ENCODE data around the gene MAN1C1.

Gene MAN1C1

GRCh38 chr1:25716320-25716719 lies 99.7 kb downstream of the MAN1C1 start:
- no peak for TF ChIP-seq TAF1 (IDR thresholded peaks at IDR 0.05; ENCODE audit: low read depth)
- TF ChIP-seq YY1 (IDR thresholded peaks at IDR 0.05; ENCODE audit: low read depth), result no peak
- TF ChIP-seq EGR1 (IDR thresholded peaks at IDR 0.05), result no peak
- no peak for TF ChIP-seq ZBTB7A (IDR thresholded peaks at IDR 0.05; ENCODE audit: low read depth)
- no peak for TF ChIP-seq NFIC (IDR thresholded peaks at IDR 0.05)
- TF ChIP-seq USF1 (IDR thresholded peaks at IDR 0.05), result no peak
- no peak for TF ChIP-seq TEAD4 (IDR thresholded peaks at IDR 0.05)
- TF ChIP-seq TCF12 (IDR thresholded peaks at IDR 0.05; ENCODE audit: low read depth), result no peak
- no peak for TF ChIP-seq CREB1 (IDR thresholded peaks at IDR 0.05; ENCODE audit: low read depth)
- TF ChIP-seq REST (IDR thresholded peaks at IDR 0.05; ENCODE audit: low read depth), result no peak

- TF ChIP-seq TCF12 (IDR thresholded peaks at IDR 0.05; ENCODE audit: low read depth), result no peak
- TF ChIP-seq CREB1 (IDR thresholded peaks at IDR 0.05; ENCODE audit: low read depth), result no peak
- no peak for TF ChIP-seq CEBPB (IDR thresholded peaks at IDR 0.05)
- no peak for TF ChIP-seq FOXM1 (IDR thresholded peaks at IDR 0.05; ENCODE audit: borderline replicate concordance, low read depth)
- TF ChIP-seq MAX (IDR thresholded peaks at IDR 0.05), result no peak
- TF ChIP-seq RAD21 (IDR thresholded peaks at IDR 0.05; ENCODE audit: low read depth), result no peak
Observed at GRCh38 chr1:25718732-25719131, 102.1 kb downstream of the MAN1C1 start.

GRCh38 chr1:25720624-25721023 lies 104.0 kb downstream of the MAN1C1 start:
- TF ChIP-seq CREB1 (IDR thresholded peaks at IDR 0.05; ENCODE audit: low read depth) (no peak), RAD21 (IDR thresholded peaks at IDR 0.05; ENCODE audit: low read depth) (no peak), MAX (IDR thresholded peaks at IDR 0.05) (no peak)

- TF ChIP-seq CREB1 (IDR thresholded peaks at IDR 0.05; ENCODE audit: low read depth), result no peak
Observed at GRCh38 chr1:25723250-25723880, 106.8 kb downstream of the MAN1C1 start.

GRCh38 chr1:25724201-25724600 lies 107.6 kb downstream of the MAN1C1 start:
- TF ChIP-seq CEBPB (IDR thresholded peaks at IDR 0.05), result no peak
- no peak for TF ChIP-seq NFIC (IDR thresholded peaks at IDR 0.05)
- TF ChIP-seq YY1 (IDR thresholded peaks at IDR 0.05; ENCODE audit: low read depth), result no peak
- no peak for TF ChIP-seq RAD21 (IDR thresholded peaks at IDR 0.05; ENCODE audit: low read depth)
- TF ChIP-seq FOXM1 (IDR thresholded peaks at IDR 0.05; ENCODE audit: borderline replicate concordance, low read depth), result no peak
- TF ChIP-seq EGR1 (IDR thresholded peaks at IDR 0.05), result no peak
- no peak for TF ChIP-seq MAX (IDR thresholded peaks at IDR 0.05)
- TF ChIP-seq CREB1 (IDR thresholded peaks at IDR 0.05; ENCODE audit: low read depth), result no peak
- TF ChIP-seq TCF12 (IDR thresholded peaks at IDR 0.05; ENCODE audit: low read depth), result no peak

GRCh38 chr1:25724966-25725365 lies 108.4 kb downstream of the MAN1C1 start:
- TF ChIP-seq ZBTB7A (IDR thresholded peaks at IDR 0.05; ENCODE audit: low read depth) (no peak), MAX (IDR thresholded peaks at IDR 0.05) (no peak), TAF1 (IDR thresholded peaks at IDR 0.05; ENCODE audit: low read depth) (no peak), TEAD4 (IDR thresholded peaks at IDR 0.05) (no peak), FOXM1 (IDR thresholded peaks at IDR 0.05; ENCODE audit: borderline replicate concordance, low read depth) (no peak), CEBPB (IDR thresholded peaks at IDR 0.05) (no peak), CREB1 (IDR thresholded peaks at IDR 0.05; ENCODE audit: low read depth) (no peak), TCF12 (IDR thresholded peaks at IDR 0.05; ENCODE audit: low read depth) (no peak), USF1 (IDR thresholded peaks at IDR 0.05) (no peak), RAD21 (IDR thresholded peaks at IDR 0.05; ENCODE audit: low read depth) (no peak), REST (IDR thresholded peaks at IDR 0.05; ENCODE audit: low read depth) (no peak), EGR1 (IDR thresholded peaks at IDR 0.05) (no peak), EP300 (IDR thresholded peaks at IDR 0.05; ENCODE audit: borderline replicate concordance) (no peak), NFIC (IDR thresholded peaks at IDR 0.05) (no peak), YY1 (IDR thresholded peaks at IDR 0.05; ENCODE audit: low read depth) (no peak)
